SW480 (cell line): ENCODE measurements around the gene KPNB1.

Experiments
- DNase-seq: peaks from one replicate; pipeline ENCODE4 v3.0.0-alpha.2; 2016; ENCODE audit warnings: low spot score

Gene KPNB1

DNA sequence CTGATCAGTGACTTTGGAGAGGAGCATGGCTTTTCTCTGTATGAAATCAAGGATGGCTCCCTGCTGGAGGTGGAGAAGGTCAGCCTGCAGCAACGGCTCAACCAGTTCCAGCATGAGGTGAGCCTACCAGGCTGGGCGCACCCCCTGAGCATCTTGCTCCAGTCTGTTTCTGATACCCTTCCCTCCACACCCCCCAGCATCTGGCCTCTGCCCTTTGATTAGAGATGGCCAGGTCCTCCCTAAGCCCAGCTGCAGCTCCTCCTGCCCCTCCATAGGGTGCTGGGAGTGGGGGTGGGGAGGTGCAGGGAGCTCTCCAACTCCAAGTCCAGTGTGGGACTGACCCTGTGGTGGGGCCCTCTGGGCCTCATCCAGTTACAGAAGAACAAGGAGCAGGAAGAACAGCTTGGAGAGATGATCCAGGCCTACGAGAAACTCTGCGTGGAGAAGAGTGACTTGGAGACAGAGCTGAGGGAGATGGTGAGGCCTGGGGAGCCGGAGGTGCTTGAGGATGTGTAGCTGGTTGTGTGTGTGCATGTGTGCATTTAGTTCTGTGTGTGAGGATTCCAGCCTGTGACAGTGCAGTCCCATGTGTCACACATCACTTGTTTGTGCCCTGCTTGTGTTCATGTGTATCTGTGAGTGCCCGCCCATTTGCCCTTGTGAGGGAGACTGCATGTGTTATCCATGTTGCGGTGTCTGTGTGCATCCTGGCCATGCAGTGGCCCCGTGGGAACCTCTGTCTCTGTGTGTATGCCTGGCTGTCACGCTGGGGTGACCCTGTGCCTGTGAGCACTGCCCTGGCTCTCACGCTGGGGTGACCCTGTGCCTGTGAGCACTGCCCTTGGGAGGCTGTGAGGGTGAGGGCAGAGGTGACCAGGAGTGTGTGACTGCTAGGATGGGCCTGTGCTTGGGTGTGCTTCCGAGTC lies 47.3 kb downstream of the KPNB1 start:
- no peak for DNase-seq

- no peak for DNase-seq
These were observed 48.4 kb downstream of the KPNB1 start for GRCh38 chr17:47697906-47698711.

DNA sequence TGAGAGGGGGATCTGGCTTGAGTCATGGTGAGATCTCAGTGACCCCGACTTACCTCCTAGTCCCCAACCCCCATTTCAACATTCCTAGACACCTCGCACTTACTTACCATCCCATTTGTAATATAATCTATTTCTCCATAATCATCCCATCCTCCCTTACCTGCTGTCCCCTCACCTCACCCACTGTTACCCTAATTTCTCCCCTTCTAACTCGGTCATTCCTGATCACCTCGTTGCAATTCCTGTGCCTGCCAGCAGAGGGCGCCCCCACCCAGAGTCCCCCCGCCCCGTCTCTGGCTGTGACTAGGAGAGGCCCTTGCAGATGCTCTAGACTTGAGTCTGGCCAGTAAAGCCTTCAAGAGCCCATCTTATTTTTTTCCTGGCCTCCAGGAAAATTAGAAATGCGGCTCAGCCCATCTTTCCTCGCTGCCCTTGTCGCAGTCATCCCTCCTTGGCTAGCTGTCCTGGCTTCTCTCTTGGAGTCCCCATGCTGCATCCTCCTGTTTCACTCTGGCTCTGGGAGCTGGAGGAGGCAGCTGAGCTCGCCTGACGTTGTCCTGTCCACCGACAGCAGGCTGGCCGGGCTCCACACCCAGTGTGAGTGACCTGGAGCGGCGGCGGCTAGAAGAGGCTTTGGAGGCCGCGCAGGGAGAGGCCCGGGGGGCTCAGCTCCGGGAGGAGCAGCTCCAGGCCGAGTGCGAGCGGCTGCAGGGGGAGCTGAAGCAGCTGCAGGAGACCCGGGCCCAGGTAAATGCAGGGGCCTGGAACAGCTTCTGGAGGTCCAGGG lies 49.2 kb downstream of the KPNB1 start:
- DNase-seq, result peak; percentile 54

DNA sequence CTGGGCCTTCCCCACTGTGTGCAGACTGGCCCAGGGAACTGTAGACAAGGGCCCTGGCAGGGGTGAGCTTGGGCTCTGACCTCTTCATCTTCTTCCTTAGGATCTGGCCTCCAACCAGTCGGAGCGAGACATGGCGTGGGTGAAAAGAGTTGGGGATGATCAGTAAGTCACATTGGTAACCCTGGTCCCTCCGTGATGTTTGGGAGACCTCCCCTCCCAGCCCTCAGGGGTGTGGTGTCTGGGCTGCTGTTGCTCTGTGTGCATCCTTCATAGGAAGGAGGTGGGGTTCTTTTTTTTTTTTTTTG lies 49.8 kb downstream of the KPNB1 start:
- no peak for DNase-seq

DNA sequence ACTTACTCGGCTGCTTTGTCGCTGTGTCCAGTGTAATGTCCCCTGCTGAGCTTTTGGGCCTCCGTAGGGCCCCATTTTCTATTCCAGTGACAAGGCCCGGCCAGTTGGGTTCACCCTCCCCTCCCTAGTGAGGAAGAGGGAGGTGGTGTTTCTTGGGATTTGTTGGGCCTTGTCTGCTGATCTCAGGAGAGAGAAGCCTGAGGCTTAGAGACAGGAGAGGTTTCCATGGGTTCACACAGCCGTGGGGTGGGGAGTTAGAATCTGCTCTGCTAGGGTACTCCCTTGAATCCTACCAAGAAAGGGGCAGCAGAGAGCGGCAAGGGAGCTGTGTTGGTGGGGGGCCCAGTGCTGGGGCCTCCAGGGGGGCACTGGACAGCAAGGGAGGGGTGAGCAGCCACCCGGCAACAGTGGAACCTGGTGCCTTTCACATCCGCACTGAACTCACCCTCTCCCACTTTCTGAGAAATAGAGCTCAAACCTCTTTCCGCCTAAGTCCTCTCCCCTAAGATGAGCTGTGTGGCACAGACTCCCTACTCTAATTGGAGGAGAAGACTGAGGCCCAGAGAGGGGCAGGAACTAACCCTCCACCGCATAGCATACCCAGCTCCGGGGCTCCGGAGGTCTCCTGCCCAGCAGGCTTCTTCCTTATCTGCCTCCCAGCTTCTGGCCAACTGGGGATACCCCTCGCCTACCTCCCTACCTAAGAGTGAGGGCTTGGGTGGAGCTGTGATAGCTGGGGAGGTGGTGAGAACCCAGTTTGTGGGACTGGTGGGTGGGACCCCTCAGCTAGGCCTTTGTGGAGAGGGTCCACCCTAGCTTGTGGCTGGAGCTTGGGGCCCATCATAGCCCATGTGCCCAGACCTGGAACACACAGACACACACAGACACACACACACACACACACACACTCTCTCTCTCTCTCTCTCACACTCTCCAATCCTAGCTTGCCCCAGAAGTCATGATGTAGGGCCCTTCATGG lies 51.0 kb downstream of the KPNB1 start:
- no peak for DNase-seq

DNA sequence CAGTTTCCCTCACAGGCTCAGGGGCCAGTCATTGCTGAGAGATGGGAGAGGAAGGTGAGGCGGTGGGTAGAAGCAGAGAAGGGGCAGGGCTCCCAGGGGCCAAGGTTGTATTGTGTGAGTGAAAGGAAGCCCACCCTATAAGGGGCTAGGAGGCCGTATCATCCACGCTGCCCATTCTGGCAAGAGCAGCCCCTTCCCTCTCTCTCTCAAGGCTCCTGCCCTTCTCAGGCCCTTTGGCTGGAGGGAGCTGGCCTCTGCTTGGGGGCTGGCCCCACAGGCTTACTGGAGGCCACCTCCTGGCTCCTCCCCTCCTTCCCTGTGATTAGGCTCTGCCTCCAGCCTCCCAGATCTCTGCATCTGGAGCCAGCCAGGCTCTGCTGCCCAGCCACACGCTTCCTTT lies 51.9 kb downstream of the KPNB1 start:
- no peak for DNase-seq

DNA sequence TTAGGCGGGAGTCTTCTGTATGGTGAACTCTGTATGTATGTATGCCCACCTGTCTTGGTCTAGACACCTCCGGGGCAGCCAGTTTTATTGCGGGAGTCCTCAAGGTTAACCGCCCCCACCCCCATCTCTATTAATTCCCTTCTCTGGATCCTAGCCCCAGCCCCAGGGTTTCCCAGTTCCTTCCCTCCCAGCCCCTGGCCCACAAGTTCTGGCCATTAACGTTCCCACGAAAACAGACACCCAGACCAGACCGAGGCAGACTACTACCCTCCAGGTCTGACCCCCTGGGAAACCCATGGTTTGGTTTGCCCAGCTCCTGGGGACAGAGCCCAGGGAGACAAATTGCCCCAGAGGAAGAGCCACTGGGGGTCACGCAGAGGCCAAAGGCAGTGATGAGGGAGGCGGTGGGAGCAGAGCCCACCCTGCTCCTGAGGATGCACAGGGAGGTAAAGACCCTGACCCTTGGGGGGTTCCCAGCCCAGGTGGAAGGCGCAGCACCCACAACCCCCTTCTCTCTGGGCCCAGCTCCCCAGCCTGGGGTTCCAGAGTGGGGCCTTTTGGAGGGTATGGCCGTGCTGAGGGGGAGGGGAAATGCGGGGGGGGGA lies 52.8 kb downstream of the KPNB1 start:
- no peak for DNase-seq

GRCh38 chr17:47703191-47703591 lies 53.5 kb downstream of the KPNB1 start:
- DNase-seq, result no peak

DNA sequence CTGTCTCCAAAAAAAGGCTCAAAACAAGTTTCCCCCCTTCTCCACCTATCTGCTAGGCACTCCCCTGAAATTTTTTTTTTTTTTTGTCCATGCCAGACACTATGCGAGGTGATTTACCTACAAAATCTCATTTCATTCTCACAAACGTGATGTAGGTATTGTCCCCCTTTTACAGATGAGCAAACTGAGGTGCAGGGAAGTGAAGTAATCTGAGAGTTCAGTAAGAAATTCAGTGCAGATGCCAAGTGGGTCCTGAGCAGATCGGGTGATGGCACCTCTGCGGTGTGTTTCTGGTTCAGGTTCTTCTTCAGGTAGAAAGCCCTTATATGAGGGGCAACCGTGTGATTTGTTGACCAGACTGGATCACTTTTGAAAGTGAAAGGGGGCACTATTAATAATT lies 54.0 kb downstream of the KPNB1 start:
- DNase-seq, result no peak

- DNase-seq, result no peak
These were observed 54.4 kb downstream of the KPNB1 start for GRCh38 chr17:47704116-47704515.

DNA sequence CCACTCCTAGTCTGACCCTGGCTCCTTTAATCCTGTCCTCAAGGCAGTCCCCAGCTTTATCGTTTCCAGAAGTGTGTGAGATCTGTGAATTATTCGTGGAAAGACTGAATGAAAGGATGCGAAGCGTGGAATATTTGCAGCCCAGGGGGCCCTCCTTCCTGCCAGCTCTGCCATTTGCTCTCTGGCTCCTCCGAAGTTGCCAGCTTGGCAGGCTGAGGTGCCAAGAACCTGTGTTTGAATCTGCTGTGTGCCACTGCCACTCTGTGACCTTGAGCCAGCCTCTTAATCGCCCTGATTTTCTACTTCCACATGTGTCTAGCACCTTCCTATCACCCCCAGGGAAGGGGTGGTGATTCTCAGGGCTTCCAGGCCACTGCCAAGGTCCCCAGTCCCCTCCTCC lies 55.0 kb downstream of the KPNB1 start:
- no peak for DNase-seq

DNA sequence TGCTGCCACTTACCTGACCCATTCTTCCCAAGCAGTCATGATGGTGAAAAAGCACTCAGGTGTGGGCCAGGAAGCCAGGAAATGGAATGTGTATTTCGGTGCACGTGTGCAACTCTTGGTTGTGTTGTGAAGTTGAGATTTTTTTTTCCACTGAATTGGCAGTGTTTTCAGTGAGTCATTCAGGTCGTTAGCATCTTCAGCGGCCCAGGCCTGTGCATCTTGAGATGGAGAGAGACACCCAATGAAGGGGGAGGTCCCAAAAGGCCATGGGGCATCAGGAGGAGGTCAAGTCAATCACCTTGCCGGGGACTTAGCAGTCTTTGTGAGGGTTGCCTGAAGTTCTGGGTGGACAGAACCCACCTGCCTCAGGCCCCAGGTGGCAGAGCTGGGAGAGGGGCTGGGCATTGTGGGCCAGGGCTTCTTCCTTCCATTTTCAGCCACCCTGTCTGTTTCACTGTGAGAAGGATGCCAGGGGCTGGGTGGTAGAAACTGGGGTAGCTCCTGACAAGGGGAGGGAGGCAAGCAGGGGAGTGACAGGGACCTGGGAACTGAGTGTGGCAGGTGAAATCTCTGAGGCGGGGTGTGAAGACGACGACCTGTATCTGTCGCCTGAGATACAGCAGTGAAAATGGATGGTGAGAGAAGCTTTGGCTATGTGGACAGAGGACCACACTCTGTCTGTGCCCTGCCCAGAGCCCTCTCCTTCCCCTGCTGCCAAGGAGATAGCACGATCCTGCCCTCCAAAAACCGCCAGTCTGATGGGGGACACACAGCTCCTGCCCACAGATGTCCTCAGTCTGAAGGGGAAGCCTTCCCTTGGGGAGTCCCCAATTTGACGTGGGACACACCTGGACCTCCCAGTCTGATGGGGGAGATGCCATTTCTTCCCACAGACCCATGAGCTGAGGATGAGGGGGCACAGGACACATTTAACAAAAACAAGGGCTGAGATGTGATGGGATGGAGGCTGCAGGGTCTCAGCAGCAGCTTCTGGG lies 56.1 kb downstream of the KPNB1 start:
- no peak for DNase-seq

GRCh38 chr17:47707056-47707804 lies 57.5 kb downstream of the KPNB1 start:
- no peak for DNase-seq

- DNase-seq, result no peak
These were observed 58.2 kb downstream of the KPNB1 start for GRCh38 chr17:47707884-47708283.

- no peak for DNase-seq
These were observed 58.7 kb downstream of the KPNB1 start for GRCh38 chr17:47708312-47708863.

- no peak for DNase-seq
These were observed 59.3 kb downstream of the KPNB1 start for GRCh38 chr17:47708864-47709541.

DNA sequence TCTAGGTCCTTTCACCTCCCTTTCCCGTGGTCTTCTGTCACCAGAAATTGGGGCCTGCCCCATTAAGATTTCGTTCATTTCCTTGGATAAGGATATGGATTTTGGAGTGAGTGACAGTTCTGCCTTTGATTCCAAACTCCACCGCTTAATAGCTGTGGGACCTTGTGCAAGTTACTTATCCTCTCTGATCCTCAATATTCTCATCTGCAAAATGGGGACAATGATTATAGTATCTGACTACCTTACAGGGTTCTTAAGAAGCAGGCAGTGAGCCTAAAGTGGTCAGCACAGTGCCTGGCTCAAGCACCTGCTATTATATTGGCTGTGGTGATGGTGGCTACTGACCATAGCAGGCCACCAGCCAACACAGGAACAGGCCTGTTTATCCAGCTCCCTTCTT lies 59.9 kb downstream of the KPNB1 start:
- no peak for DNase-seq
